HepG2 (cell line): ENCODE data around the gene ASB3. TPM values are rescaled to one million over a fixed set of nuclear protein-coding genes. Genes with fewer than 3 reads are reported as not detected.

Experiments used
- ATAC-seq: fragments of 200-7000 bp; cut with Tn5 transposase; 3 replicates; pipeline ENCODE4 v1.9.1; 2020; ENCODE audit warnings: mild to moderate bottlenecking, moderate library complexity
- BruUV-seq: library from RNA; stranded (reverse); fragments of 400-500 nt; replicated peaks from 2 replicates; lab custom pipeline; 2021; lab: Mats Ljungman, UMichigan
- CTCF ChIA-PET: fragments of 300-600 bp; formaldehyde crosslinking; extraction: SDS; loops from one replicate; lab custom pipeline; 2021; ENCODE audit warnings: low total read pairs, inconsistent platforms, low intra/inter-chr PET ratio; lab: Yijun Ruan, JAX
- POLR2A ChIA-PET: fragments of 350-600 bp; sonication (Branson Sonifier 250); formaldehyde crosslinking; loops from one replicate; lab custom pipeline; 2020; ENCODE audit warnings: antibody characterized with exemption, inconsistent platforms; lab: Yijun Ruan, JAX
- DNase-seq: peaks from one replicate; pipeline ENCODE4 v3.0.0-alpha.2; 2015; ENCODE audit warnings: low spot score
- FAIRE-seq: peaks from 3 replicates; lab custom pipeline; 2011; peaks lifted over from hg19 to GRCh38; lab: Jason Lieb, UNC
- H2AFZ ChIP-seq: one replicate; pipeline ENCODE4 v1.6.1; 2011; ENCODE audit warnings: low read length, inconsistent platforms
- H3K27ac ChIP-seq: fragments of 300-600 bp; 3 replicates; pipeline ENCODE4 v1.8.0; 2011; ENCODE audit warnings: mixed run types, mild to moderate bottlenecking, mixed read lengths, low read length, inconsistent platforms; ENCODE audit not compliant: insufficient read depth; ENCODE audit errors: extremely low read length
- H3K27me3 ChIP-seq, 2 experiments: fragments of 200-600 bp in 1 of 2; 2 replicates in 1 of 2; 3 replicates in 1 of 2; pipeline versions ENCODE4 v1.6.0 to v1.8.0; 2011; ENCODE audit warnings: low read length in 2 of 2, mild to moderate bottlenecking in 2 of 2, moderate library complexity in 2 of 2, inconsistent platforms in 1 of 2; ENCODE audit not compliant: insufficient read depth in 2 of 2, control insufficient read depth in 1 of 2
- H3K36me3 ChIP-seq, 2 experiments: fragments of 200-600 bp in 1 of 2; replicated peaks in 1 of 2; 2 replicates in 1 of 2; 3 replicates in 1 of 2; pipeline versions ENCODE4 v1.5.1 to v1.8.0; 2011; ENCODE audit warnings: low read length in 2 of 2, inconsistent platforms in 1 of 2; ENCODE audit not compliant: insufficient read depth in 2 of 2, control insufficient read depth in 1 of 2
- H3K4me1 ChIP-seq: 2 replicates; pipeline ENCODE4 v1.5.1; 2012; ENCODE audit warnings: low read length, inconsistent platforms; ENCODE audit not compliant: insufficient read depth
- H3K4me2 ChIP-seq: 2 replicates; pipeline ENCODE4 v1.6.0; 2011; ENCODE audit warnings: low read depth, low read length, inconsistent platforms
- H3K4me3 ChIP-seq, 3 experiments: fragments of 200-600 bp in 1 of 3; sonication (generic), shearing (Covaris generic) in 1 of 3; replicated peaks in 1 of 3; 2 replicates each; pipeline ENCODE4 v1.5.1; 2011 to 2016; ENCODE audit warnings: low read length in 3 of 3, inconsistent platforms in 2 of 3, low read depth in 2 of 3, mild to moderate bottlenecking in 2 of 3, control low read depth in 1 of 3, mixed read lengths in 1 of 3; ENCODE audit not compliant: insufficient read depth in 1 of 3
- H3K79me2 ChIP-seq: one replicate; pipeline ENCODE4 v1.6.1; 2011; ENCODE audit warnings: low read length, inconsistent platforms; ENCODE audit not compliant: insufficient read depth
- H3K9ac ChIP-seq: 2 replicates; pipeline ENCODE4 v1.6.0; 2011; ENCODE audit warnings: mild to moderate bottlenecking, low read depth, low read length, inconsistent platforms; ENCODE audit not compliant: insufficient read depth
- H3K9me3 ChIP-seq: 2 replicates; pipeline ENCODE4 v1.5.1; 2012; ENCODE audit warnings: mild to moderate bottlenecking, low read length
- H4K20me1 ChIP-seq: 2 replicates; pipeline ENCODE4 v1.6.0; 2011; ENCODE audit warnings: inconsistent platforms, mild to moderate bottlenecking, low read length, moderate library complexity; ENCODE audit not compliant: insufficient read depth
- ARID3A ChIP-seq: IDR thresholded peaks from 2 replicates; pipeline ENCODE4 v1.6.1; 2012; ENCODE audit warnings: low read depth, low read length, improper control_type of control experiment
- ATM ChIP-seq: fragments of 450-650 bp; IDR thresholded peaks from 2 replicates; pipeline ENCODE4 v1.7.1; 2017; ENCODE audit warnings: mild to moderate bottlenecking, borderline replicate concordance
- CHD2 ChIP-seq: IDR thresholded peaks from 2 replicates; pipeline ENCODE4 v1.6.1; 2011; ENCODE audit warnings: low read depth, low read length, improper control_type of control experiment
- ETV6 ChIP-seq: sonication (generic); formaldehyde crosslinking; conservative IDR thresholded peaks from 2 replicates; pipeline ENCODE4 v1.4.0; 2020; ENCODE audit warnings: missing genetic modification reagents
- FOXO1 ChIP-seq: sonication (generic); formaldehyde crosslinking; IDR thresholded peaks from 2 replicates; pipeline ENCODE4 v1.4.0; 2020; ENCODE audit warnings: missing genetic modification reagents
- HNF4A ChIP-seq: sonication (generic); formaldehyde crosslinking; IDR thresholded peaks from 2 replicates; pipeline ENCODE4 v1.4.0; 2020; ENCODE audit warnings: missing genetic modification reagents
- IKZF5 ChIP-seq: IDR thresholded peaks from 2 replicates; pipeline ENCODE4 v1.6.1; 2018; ENCODE audit warnings: missing genetic modification reagents, mild to moderate bottlenecking, missing compliant biosample characterization
- MATR3 ChIP-seq: sonication (generic); formaldehyde crosslinking; IDR thresholded peaks from 2 replicates; pipeline ENCODE4 v1.4.0; 2020; ENCODE audit warnings: missing genetic modification reagents
- MED1 ChIP-seq: sonication (generic); formaldehyde crosslinking; IDR thresholded peaks from 2 replicates; pipeline ENCODE4 v1.4.0; 2020; ENCODE audit warnings: missing genetic modification reagents
- MEF2D ChIP-seq: sonication (generic); formaldehyde crosslinking; IDR thresholded peaks from 2 replicates; pipeline ENCODE4 v1.5.1; 2020; ENCODE audit warnings: mild to moderate bottlenecking, missing genetic modification reagents
- NAIF1 ChIP-seq: sonication (generic); formaldehyde crosslinking; IDR thresholded peaks from 2 replicates; pipeline ENCODE4 v1.5.0; 2020; ENCODE audit warnings: mild to moderate bottlenecking, missing genetic modification reagents, borderline replicate concordance
- PAXIP1 ChIP-seq: sonication (generic); formaldehyde crosslinking; conservative IDR thresholded peaks from 2 replicates; pipeline ENCODE4 v1.4.0; 2020; ENCODE audit warnings: mild to moderate bottlenecking, missing genetic modification reagents, moderate library complexity
- RARA ChIP-seq: IDR thresholded peaks from 2 replicates; pipeline ENCODE4 v1.6.1; 2016; ENCODE audit warnings: missing genetic modification reagents, missing compliant biosample characterization
- THYN1 ChIP-seq: sonication (generic); formaldehyde crosslinking; IDR thresholded peaks from 2 replicates; pipeline ENCODE4 v1.8.1; 2023; ENCODE audit warnings: low read depth, mild to moderate bottlenecking, moderate library complexity, missing genetic modification reagents, borderline replicate concordance
- ZNF207 ChIP-seq: fragments of 450-650 bp; IDR thresholded peaks from 2 replicates; pipeline ENCODE4 v1.6.1; 2016; ENCODE audit warnings: antibody characterized with exemption, borderline replicate concordance
- ZNF350 ChIP-seq: sonication (generic); formaldehyde crosslinking; IDR thresholded peaks from 2 replicates; pipeline ENCODE4 v1.4.0; 2020; ENCODE audit warnings: mild to moderate bottlenecking, low read depth, missing genetic modification reagents, borderline replicate concordance
- ZNF362 ChIP-seq: sonication (generic); formaldehyde crosslinking; IDR thresholded peaks from 2 replicates; pipeline ENCODE4 v1.4.0; 2020; ENCODE audit warnings: missing genetic modification reagents, mild to moderate bottlenecking, borderline replicate concordance
- WGBS: methylation state at CpG from one replicate; pipeline ENCODE4 v1.1.6; 2017; ENCODE audit warnings: low lambda C conversion rate; 5-methylcytosine and 5-hydroxymethylcytosine counted together
- in situ Hi-C: cut with HindIII; loops from 2 replicates; pipeline ENCODE4 v1.10.0; 2017; ENCODE audit warnings: low pct_unique_long_range_greater_than_20kb; ENCODE audit not compliant: extremely low pct_ligation_motif_present
- intact Hi-C: fragments of 100-400 bp; cut with micrococcal nuclease; formaldehyde crosslinking; loops from one replicate; pipeline ENCODE4 v1.10.0; 2022; ENCODE audit not compliant: unreplicated experiment
- polyA plus RNA-seq, 8 experiments: library from polyadenylated mRNA; depleted of rRNA in 3 of 8; stranded (reverse) in 7 of 8; unstranded in 1 of 8; fragments of >200 nt; fragmentation: Illumina TruSeq in 4 of 8; extraction: Trizol in 4 of 8; gene quantifications; 2 replicates each; pipeline versions ENCODE4 v1.2.1 to v1.2.3, GENCODE V29; 2011 to 2016; ENCODE audit warnings: low read depth in 4 of 8, missing spikeins in 1 of 8, mixed read lengths in 1 of 8; ENCODE audit not compliant: insufficient read depth in 1 of 8
- total RNA-seq, 5 experiments: library from RNA; depleted of rRNA; stranded (reverse); fragments of >200 nt; fragmentation: Illumina TruSeq; extraction: Trizol; gene quantifications; 2 replicates each; pipeline ENCODE4 v1.2.3, GENCODE V29; 2016; ENCODE audit warnings: low read depth in 1 of 5

ASB3 gene
- total and polyA plus RNA-seq, 2 of the 13 experiments (the other 11 are each of a cell fraction or from before 2014, with no cell fraction given), result 40.1 to 41.8 TPM

GRCh38 chr2:53818854-53819435, 32.2 kb upstream of the ASB3 start:
- intact Hi-C loops (no loop called here), in situ Hi-C loops (no loop called here)
- no peak for TF ChIP-seq ARID3A
- 0 out of 2 replicates have a peak, but pooled peaks have one; percentile 13 for TF ChIP-seq RARA (CRISPR knock-in tag)
- no peak for TF ChIP-seq ETV6 (CRISPR knock-in tag)
- TF ChIP-seq MATR3, result no peak
- peak; percentile 53; the same call in 1 of the 2 replicates for TF ChIP-seq MEF2D
- no peak for TF ChIP-seq ATM
- TF ChIP-seq NAIF1 (CRISPR knock-in tag), result no peak
- peak; percentile 34; the same call in 1 of the 2 replicates for TF ChIP-seq ZNF362 (CRISPR knock-in tag)
- peak; percentile 40; the same call in 1 of the 2 replicates for TF ChIP-seq HNF4A (CRISPR knock-in tag)
- TF ChIP-seq PAXIP1 (CRISPR knock-in tag), result peak; percentile 32
- no peak for TF ChIP-seq ZNF350 (CRISPR knock-in tag)
- TF ChIP-seq IKZF5 (CRISPR knock-in tag), result no peak
- TF ChIP-seq MED1 (CRISPR knock-in tag), result no peak
- no peak for TF ChIP-seq THYN1
- no peak for TF ChIP-seq CHD2
- TF ChIP-seq ZNF207, result no peak
- TF ChIP-seq FOXO1 (CRISPR knock-in tag), result no peak
- H3K9me3 ChIP-seq, result no peaks in the 10 kb centered on the region
- H3K36me3 ChIP-seq, result peaks cover 12 to 43% of the 10 kb centered on the region in 2 experiments
- no peak overlapping the region for H3K4me2 ChIP-seq
- DNase-seq (no peak), ATAC-seq (peak; percentile 15), FAIRE-seq (no peak)
- H2AFZ ChIP-seq, result no peak overlapping the region
- CTCF ChIA-PET, result no interaction called here
- H3K27ac ChIP-seq, result peak overlapping the region; percentile 48
- 95% methylated on average over 3 of the region's 3 CpGs for WGBS
- POLR2A ChIA-PET, result no interaction called here
- H3K79me2 ChIP-seq, result no peaks in the 10 kb centered on the region
- no peak overlapping the region for H3K9ac ChIP-seq
- no TSS peak for BruUV-seq
- peaks cover 26% of the 10 kb centered on the region for H3K4me1 ChIP-seq
- no peaks in the 10 kb centered on the region for H3K27me3 ChIP-seq
- no peak overlapping the region for H3K4me3 ChIP-seq
- H4K20me1 ChIP-seq, result no peaks in the 10 kb centered on the region
